ENCODE results near the gene NEUROD4.

NEUROD4 gene

DNA sequence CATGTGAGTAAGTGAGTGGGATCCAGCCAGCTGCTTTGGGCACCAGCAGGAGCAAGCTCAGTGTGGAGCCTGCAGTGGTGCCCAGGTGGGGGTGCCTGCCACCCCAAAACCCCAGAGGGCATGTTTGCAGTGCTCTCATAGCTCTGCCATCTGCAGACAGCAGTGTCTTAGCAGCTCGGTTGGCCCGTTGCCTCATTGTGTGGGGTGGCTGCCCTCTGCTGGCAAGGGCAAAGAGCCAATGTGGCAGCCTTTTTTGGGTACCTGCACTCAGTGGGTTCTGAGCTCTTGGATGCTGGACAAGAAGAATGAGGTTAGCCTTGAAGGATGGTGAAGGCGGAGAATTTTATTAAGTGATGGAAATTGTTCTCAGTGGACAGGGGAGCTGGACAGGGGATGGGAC, 52.3 kb downstream of the NEUROD4 start:
- Histone ChIP-seq H3K36me3 (no peaks in the 10 kb centered on the region), H3K27me3 (peaks cover 3% of the 10 kb centered on the region; the same call in 1 of the 2 replicates), H3K9me3 (no peaks in the 10 kb centered on the region), H3K4me1 (no peaks in the 10 kb centered on the region), H3K4me3 (ENCODE audit: low read depth, low read length) (no peak overlapping the region)
- peak; percentile 54 for TF ChIP-seq CTCF (IDR thresholded peaks at IDR 0.05; ENCODE audit: low read depth, low read length)
- peak; percentile 35 for DNase-seq

GRCh38 chr12:55073043-55074022, 53.6 kb downstream of the NEUROD4 start:
- no peak overlapping the region for H3K4me3 ChIP-seq (ENCODE audit: low read depth, low read length)
- TF ChIP-seq CTCF (IDR thresholded peaks at IDR 0.05; ENCODE audit: low read depth, low read length): peak; percentile 91
- H3K27me3 ChIP-seq: peaks cover 3% of the 10 kb centered on the region; the same call in 1 of the 2 replicates
- DNase-seq: peak; percentile 70
- no peaks in the 10 kb centered on the region for H3K9me3 ChIP-seq
- no peaks in the 10 kb centered on the region for H3K36me3 ChIP-seq
- H3K4me1 ChIP-seq: no peaks in the 10 kb centered on the region

- no peaks in the 10 kb centered on the region for H3K4me1 ChIP-seq
- no peak for TF ChIP-seq CTCF (IDR thresholded peaks at IDR 0.05; ENCODE audit: low read depth, low read length)
- H3K4me3 ChIP-seq (ENCODE audit: low read depth, low read length): no peak overlapping the region
- H3K36me3 ChIP-seq: no peaks in the 10 kb centered on the region
- DNase-seq: no peak
- H3K27me3 ChIP-seq: peaks cover 3% of the 10 kb centered on the region; the same call in 1 of the 2 replicates
- H3K9me3 ChIP-seq: no peaks in the 10 kb centered on the region
Observed at GRCh38 chr12:55074806-55075205, 55.0 kb downstream of the NEUROD4 start.
